Calu3 (cell line): Measurements from ENCODE around the gene HELQ. TPM values are rescaled to one million over a fixed set of nuclear protein-coding genes. Genes with fewer than 3 reads are reported as not detected.

Experiments
- BruUV-seq: library from RNA; stranded (reverse); fragments of 400-500 nt; replicated peaks from 2 replicates; lab custom pipeline; 2021; lab: Mats Ljungman, UMichigan
- CTCF ChIA-PET: fragments of 300-600 bp; sonication (Branson Sonifier 250); formaldehyde crosslinking; loops from one replicate; lab custom pipeline; 2022; ENCODE audit warnings: antibody characterized with exemption; lab: Charles Lee
- DNase-seq: peaks from one replicate; pipeline ENCODE4 v3.0.0; 2022
- H3K27ac Mint-ChIP-seq: one replicate; pipeline ENCODE4 v1.8.0; 2022; ENCODE audit warnings: mixed read lengths; ENCODE audit not compliant: unreplicated experiment
- H3K27me3 Mint-ChIP-seq: one replicate; pipeline ENCODE4 v1.8.0; 2022; ENCODE audit warnings: mixed read lengths; ENCODE audit not compliant: unreplicated experiment
- H3K36me3 Mint-ChIP-seq: one replicate; pipeline ENCODE4 v1.8.0; 2022; ENCODE audit warnings: mild to moderate bottlenecking, moderate library complexity, mixed read lengths; ENCODE audit not compliant: insufficient read depth, unreplicated experiment
- H3K4me1 Mint-ChIP-seq: one replicate; pipeline ENCODE4 v1.8.0; 2022; ENCODE audit warnings: mild to moderate bottlenecking, low read depth, mixed read lengths; ENCODE audit not compliant: unreplicated experiment
- H3K4me3 Mint-ChIP-seq: one replicate; pipeline ENCODE4 v1.8.0; 2022; ENCODE audit warnings: mild to moderate bottlenecking, low read depth, moderate library complexity, mixed read lengths; ENCODE audit not compliant: unreplicated experiment
- H3K9me3 Mint-ChIP-seq: one replicate; pipeline ENCODE4 v1.8.0; 2022; ENCODE audit warnings: low read depth, mixed read lengths; ENCODE audit not compliant: unreplicated experiment
- intact Hi-C: fragments of 100-400 bp; cut with micrococcal nuclease; formaldehyde crosslinking; loops from one replicate; pipeline ENCODE4 v1.10.0; 2022; ENCODE audit not compliant: unreplicated experiment
- total RNA-seq: library from RNA; stranded (reverse); gene quantifications from 2 replicates; pipeline ENCODE4 v1.2.3, GENCODE V29; 2022
- TF ChIP-seq, protein P1 (sequence below): fragments of 200-600 bp; IDR thresholded peaks from one replicate; pipeline ENCODE4 v1.8.0; 2022; ENCODE audit warnings: antibody characterized with exemption; ENCODE audit not compliant: unreplicated experiment

The HELQ gene
- total RNA-seq, 1 experiment from 2014 or later: 7.8 TPM

DNA sequence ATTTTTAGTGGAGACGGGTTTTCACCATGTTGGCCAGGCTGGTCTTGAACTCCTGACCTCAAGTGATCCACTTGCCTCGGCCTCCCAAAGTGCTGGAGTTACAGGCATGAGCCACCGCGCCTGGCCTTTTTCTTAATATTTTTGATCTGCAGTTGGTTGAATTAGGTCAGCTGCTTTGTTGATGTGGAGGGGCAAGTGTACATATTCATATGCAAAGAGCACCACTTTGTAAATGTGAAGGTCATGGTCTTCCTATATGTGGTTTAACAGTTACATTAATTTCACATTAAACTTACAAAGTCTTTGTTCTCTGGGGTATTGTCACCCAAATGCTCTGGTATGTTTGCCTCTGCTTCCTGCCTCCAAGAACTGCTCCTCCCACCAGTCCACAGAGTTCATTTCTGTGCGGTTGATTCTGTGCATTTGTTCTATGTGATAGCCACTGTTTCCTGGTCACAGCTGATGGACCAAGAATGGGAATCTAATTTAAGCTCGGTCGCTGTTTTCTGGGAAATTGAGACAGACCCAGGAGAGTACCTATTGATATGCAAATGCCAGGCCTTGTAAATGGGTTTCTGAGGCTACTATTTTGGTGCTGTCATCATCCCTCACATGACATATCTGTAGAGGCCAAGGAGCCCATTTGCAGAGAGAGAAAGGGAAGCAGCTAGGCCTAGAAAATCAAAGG, 94.1 kb downstream of the HELQ start:
- TF ChIP-seq, protein P1, sequence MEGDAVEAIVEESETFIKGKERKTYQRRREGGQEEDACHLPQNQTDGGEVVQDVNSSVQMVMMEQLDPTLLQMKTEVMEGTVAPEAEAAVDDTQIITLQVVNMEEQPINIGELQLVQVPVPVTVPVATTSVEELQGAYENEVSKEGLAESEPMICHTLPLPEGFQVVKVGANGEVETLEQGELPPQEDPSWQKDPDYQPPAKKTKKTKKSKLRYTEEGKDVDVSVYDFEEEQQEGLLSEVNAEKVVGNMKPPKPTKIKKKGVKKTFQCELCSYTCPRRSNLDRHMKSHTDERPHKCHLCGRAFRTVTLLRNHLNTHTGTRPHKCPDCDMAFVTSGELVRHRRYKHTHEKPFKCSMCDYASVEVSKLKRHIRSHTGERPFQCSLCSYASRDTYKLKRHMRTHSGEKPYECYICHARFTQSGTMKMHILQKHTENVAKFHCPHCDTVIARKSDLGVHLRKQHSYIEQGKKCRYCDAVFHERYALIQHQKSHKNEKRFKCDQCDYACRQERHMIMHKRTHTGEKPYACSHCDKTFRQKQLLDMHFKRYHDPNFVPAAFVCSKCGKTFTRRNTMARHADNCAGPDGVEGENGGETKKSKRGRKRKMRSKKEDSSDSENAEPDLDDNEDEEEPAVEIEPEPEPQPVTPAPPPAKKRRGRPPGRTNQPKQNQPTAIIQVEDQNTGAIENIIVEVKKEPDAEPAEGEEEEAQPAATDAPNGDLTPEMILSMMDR: no peak
- Mint-ChIP-seq H3K9me3 (no peaks in the 10 kb centered on the region), H3K36me3 (no peaks in the 10 kb centered on the region), H3K4me3 (no peak overlapping the region), H3K4me1 (peaks cover 10% of the 10 kb centered on the region), H3K27me3 (no peaks in the 10 kb centered on the region), H3K27ac (no peak overlapping the region)
- no peak for DNase-seq
- intact Hi-C loops: loop anchor here (5.0 to 10.0 kb wide), 2 partner anchors 91 to 273 kb away; no protein-coding TSS in a partner anchor
- CTCF ChIA-PET: interaction anchor here (1.1 kb wide), 1 partner anchor 94 kb away, joined by 4 read pairs; the partner anchor contains the start of genes HELQ and MRPS18C
- BruUV-seq: no TSS peak

DNA sequence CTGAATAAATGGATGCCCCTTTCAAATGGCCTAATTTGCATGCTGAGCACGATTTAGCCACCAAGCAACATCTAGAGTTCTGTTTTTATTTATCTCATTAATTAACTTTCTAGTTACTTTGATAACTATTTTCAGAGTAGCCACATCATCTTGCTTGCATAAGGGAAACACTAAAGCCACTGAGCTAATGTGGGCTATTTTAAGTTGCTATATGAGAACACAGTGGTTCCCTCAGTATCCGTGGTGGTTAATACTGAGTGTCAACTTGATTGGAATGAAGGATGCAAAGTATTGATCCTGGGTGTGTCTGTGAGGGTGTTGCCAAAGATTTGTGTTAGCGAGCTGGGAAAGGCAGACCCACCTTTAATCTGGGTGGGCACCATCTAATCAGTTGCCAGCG, 95.6 kb downstream of the HELQ start:
- TF ChIP-seq, protein P1: no peak
- Mint-ChIP-seq H3K27me3 (no peaks in the 10 kb centered on the region), H3K4me3 (no peak overlapping the region), H3K27ac (no peak overlapping the region), H3K36me3 (no peaks in the 10 kb centered on the region), H3K4me1 (peaks cover 10% of the 10 kb centered on the region), H3K9me3 (no peaks in the 10 kb centered on the region)
- DNase-seq: no peak
- CTCF ChIA-PET: no interaction called here
- no TSS peak for BruUV-seq
- intact Hi-C loops: loop anchor here (5.0 to 10.0 kb wide), 2 partner anchors 92 to 275 kb away; no protein-coding TSS in a partner anchor

DNA sequence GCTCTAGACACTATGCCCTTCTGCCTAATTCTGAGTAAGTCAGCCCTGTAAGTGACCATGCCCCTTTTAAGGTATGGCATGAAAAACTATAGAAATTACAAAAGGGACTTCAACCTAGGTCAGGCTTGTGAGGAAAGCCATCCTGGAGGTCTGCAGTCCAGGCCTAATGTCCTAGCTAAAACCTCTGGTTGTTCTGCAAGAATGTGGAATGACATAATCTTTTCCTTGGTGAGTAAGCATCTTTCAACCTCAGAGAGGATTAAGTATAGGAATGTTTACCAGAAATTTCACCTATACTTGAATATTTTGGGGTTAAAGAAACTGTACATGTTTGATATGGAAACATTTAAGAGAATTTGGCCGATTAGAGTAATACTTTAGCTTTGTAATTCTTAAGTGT, 97.2 kb downstream of the HELQ start:
- H3K4me1 Mint-ChIP-seq: peaks cover 9% of the 10 kb centered on the region
- CTCF ChIA-PET: no interaction called here
- TF ChIP-seq, protein P1: no peak
- H3K27me3 Mint-ChIP-seq: no peaks in the 10 kb centered on the region
- H3K4me3 Mint-ChIP-seq: no peak overlapping the region
- DNase-seq: no peak
- H3K27ac Mint-ChIP-seq: no peak overlapping the region
- H3K9me3 Mint-ChIP-seq: peaks cover 4% of the 10 kb centered on the region
- intact Hi-C loops: no loop called here
- no TSS peak for BruUV-seq
- no peaks in the 10 kb centered on the region for H3K36me3 Mint-ChIP-seq

Other genes starting within 250 kb of the HELQ start
- 15.5 and 16.3 TPM in 2 replicates for gene COQ2, start 171.0 kb downstream of the HELQ start, total RNA-seq
- gene HPSE, start 121.0 kb downstream of the HELQ start, total RNA-seq: 5.1 and 5.2 TPM in 2 replicates
- 39.0 and 47.9 TPM in 2 replicates for gene MRPS18C, start 235 bp upstream of the HELQ start, total RNA-seq
- 3.0 and 4.2 TPM in 2 replicates for gene ABRAXAS1, start 29.3 kb upstream of the HELQ start, total RNA-seq
- 4.4 and 4.7 TPM in 2 replicates for gene GPAT3, start 80.3 kb upstream of the HELQ start, total RNA-seq